ENCODE measurements around the gene PDGFB. TPM values are rescaled to one million over a fixed set of nuclear protein-coding genes. Genes with fewer than 3 reads are reported as not detected.
A peak's percentile ranks its signal among the peaks of the same experiment; 100 is the strongest.

Gene PDGFB
- total and polyA plus RNA-seq, 8 donors = 2.7 to 12.1 (median 4.4) TPM

- WGBS, 2 donors = 77 to 79% methylated on average over 22 of the region's 22 CpGs
- H3K27ac ChIP-seq = no peak overlapping the region
- no peaks in the 10 kb centered on the region for H3K36me3 ChIP-seq
- no peak overlapping the region for H3K4me3 ChIP-seq
- H3K4me1 ChIP-seq = peaks cover 13 to 42% (median 36%) of the 10 kb centered on the region in 3 donors
- FAIRE-seq = no peak
- no peak for TF ChIP-seq CTCF (IDR thresholded peaks at IDR 0.05)
- peak in 2 of 6 donors; percentile 31 to 43 for DNase-seq
- no peak for ATAC-seq
- H3K9me3 ChIP-seq = no peaks in the 10 kb centered on the region
- no peaks in the 10 kb centered on the region for H3K27me3 ChIP-seq
- intact Hi-C loops (cut with DNase I) = loop anchor here in 2 of 3 donors (5.0 to 10.0 kb wide), 2 partner anchors 60 to 63 kb away; no protein-coding TSS in a partner anchor
Observed at GRCh38 chr22:39237318-39238100, 7.3 kb downstream of the PDGFB start.

- H3K27me3 ChIP-seq = no peaks in the 10 kb centered on the region
- no peak for ATAC-seq
- intact Hi-C loops (cut with DNase I) = loop anchor here in 2 of 3 donors (5.0 to 10.0 kb wide), 2 partner anchors 61 to 62 kb away; no protein-coding TSS in a partner anchor
- H3K27ac ChIP-seq = no peak overlapping the region
- no peak for TF ChIP-seq CTCF (IDR thresholded peaks at IDR 0.05)
- no peak for FAIRE-seq
- WGBS, 2 donors = 58 to 71% methylated on average over 37 of the region's 37 CpGs
- H3K36me3 ChIP-seq = no peaks in the 10 kb centered on the region
- H3K4me1 ChIP-seq = peaks cover 13 to 39% (median 33%) of the 10 kb centered on the region in 3 donors
- DNase-seq = peak in 2 of 6 donors; percentile 31 to 52
- no peak overlapping the region for H3K4me3 ChIP-seq
- no peaks in the 10 kb centered on the region for H3K9me3 ChIP-seq
Observed at GRCh38 chr22:39236321-39237317, 8.2 kb downstream of the PDGFB start.

- no peaks in the 10 kb centered on the region for H3K27me3 ChIP-seq
- DNase-seq (peak in 5 of 6 donors; percentile 63 to 84 (median 74)), FAIRE-seq (no peak), ATAC-seq (peak; percentile 4 to 47 (median 30))
- intact Hi-C loops (cut with DNase I) = loop anchor here in 2 of 3 donors (5.0 to 10.0 kb wide), 2 partner anchors 60 to 62 kb away; no protein-coding TSS in a partner anchor
- no peak for TF ChIP-seq CTCF (IDR thresholded peaks at IDR 0.05)
- no peaks in the 10 kb centered on the region for H3K9me3 ChIP-seq
- H3K4me1 ChIP-seq = peaks cover 8 to 24% (median 18%) of the 10 kb centered on the region in 3 donors
- H3K4me3 ChIP-seq = no peak overlapping the region
- H3K27ac ChIP-seq = no peak overlapping the region
- no peaks in the 10 kb centered on the region for H3K36me3 ChIP-seq
- 49 to 52% methylated on average over 25 to 29 of the region's 29 CpGs for WGBS, 2 donors
Observed at GRCh38 chr22:39234867-39235687, 9.7 kb downstream of the PDGFB start.

- WGBS, 2 donors = 86 to 88% methylated on average over 10 of the region's 10 CpGs
- ATAC-seq (no peak), DNase-seq (peak in 2 of 6 donors; percentile 32 to 75), FAIRE-seq (no peak)
- TF ChIP-seq CTCF (IDR thresholded peaks at IDR 0.05) = no peak
- Histone ChIP-seq H3K27me3 (no peaks in the 10 kb centered on the region), H3K4me1 (peaks cover 2 to 17% (median 13%) of the 10 kb centered on the region in 3 donors), H3K4me3 (no peak overlapping the region), H3K27ac (no peak overlapping the region), H3K36me3 (no peaks in the 10 kb centered on the region), H3K9me3 (no peaks in the 10 kb centered on the region)
- intact Hi-C loops (cut with DNase I) = loop anchor here in 1 of 3 donors (10.0 kb wide), 1 partner anchor 60 kb away; no protein-coding TSS in a partner anchor
Observed at GRCh38 chr22:39234472-39234787, 10.4 kb downstream of the PDGFB start.
